Stimulated activated CD8-positive, alpha-beta memory T cell treated with anti-CD3 and anti-CD28 coated beads, Interleukin-7, amount 100 ng/mL, for 1 hour (primary cell): ENCODE data around the gene IL12B.
A peak's percentile ranks its signal among the peaks of the same experiment; 100 is the strongest.
"Not testable (repeated sequence)": the region's sequence is repeated elsewhere in the genome, so short reads cannot be mapped to it uniquely, and the experiment has no call there.

Source experiments
- DNase-seq, 2 donors: peaks; one replicate each; pipeline ENCODE4 v3.0.0-alpha.2; 2020; ENCODE audit warnings: low read depth in 2 of 2

The IL12B gene

GRCh38 chr5:159330131-159330800 lies at the start of gene IL12B:
Gene IL12B (minus strand): TSS chr5:159330487. CDS start chr5:159326782, 3,705 bp downstream.
- DNase-seq, result no peak

DNA sequence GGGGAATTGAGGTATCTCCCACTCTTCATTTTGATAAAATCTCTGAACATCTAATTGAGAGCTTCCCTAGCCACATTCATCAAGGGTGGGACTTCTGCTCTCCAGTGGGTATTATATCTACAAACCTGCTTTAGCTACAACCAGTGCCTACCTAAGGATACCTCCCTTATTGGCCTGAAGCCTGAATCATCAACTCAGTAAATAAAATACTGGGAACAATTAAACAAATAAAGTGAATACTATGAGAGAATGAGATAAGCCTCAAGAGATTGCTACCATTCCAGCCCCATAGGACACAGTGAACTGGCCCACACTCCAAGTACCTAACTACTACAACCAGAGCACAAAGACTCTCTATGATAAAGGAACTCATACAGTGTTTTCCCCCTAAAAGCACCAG lies 47.4 kb upstream of the IL12B start:
- DNase-seq, result no peak

- DNase-seq, result not testable (repeated sequence)
These were observed 37.6 kb upstream of the IL12B start for GRCh38 chr5:159367866-159368265.

- not testable (repeated sequence) for DNase-seq
These were observed 36.5 kb upstream of the IL12B start for GRCh38 chr5:159366776-159367175.

DNA sequence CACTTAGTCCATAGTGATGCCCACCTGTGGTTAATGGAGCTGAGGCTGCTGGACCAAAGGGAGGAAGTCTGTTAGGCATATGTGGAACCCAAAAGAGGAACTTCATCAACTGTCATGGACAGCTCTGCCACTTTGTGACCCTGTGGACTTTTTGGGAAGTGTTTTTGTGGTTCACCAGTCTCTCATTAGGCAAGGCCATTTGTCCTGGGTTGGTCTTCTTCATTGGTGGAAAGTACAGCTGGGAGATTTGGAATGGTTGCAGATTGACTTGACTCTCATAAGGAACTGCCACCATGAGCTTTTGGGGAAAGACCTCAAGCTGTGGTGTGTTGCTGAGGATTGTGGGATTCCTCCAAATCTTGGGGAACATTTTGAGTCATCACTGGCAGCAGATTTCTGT lies 31.9 kb upstream of the IL12B start:
- no peak for DNase-seq

DNA sequence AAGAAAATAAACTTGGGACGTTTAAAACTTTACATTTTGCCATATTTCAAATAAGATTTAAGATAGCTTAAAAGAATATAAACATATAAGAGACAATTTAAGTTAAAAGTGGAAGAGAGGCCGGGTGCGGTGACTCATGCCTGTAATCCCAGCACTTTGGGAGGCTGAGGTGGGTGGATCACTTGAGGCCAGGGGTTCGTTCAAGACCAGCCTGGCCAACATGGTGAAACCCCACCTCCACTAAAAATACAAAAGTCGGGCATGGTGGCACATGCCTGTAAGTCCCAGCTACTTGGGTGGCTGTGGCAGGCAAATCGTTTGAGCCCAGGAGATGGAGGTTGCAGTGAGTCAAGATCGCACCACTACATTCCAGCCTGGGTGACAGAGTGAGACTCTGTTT lies 29.6 kb upstream of the IL12B start:
- not testable (repeated sequence) for DNase-seq

- DNase-seq, result no peak
These were observed 29.1 kb upstream of the IL12B start for GRCh38 chr5:159359408-159359807.

- no peak for DNase-seq
These were observed 23.5 kb upstream of the IL12B start for GRCh38 chr5:159353661-159354252.

GRCh38 chr5:159350644-159351043 lies 20.4 kb upstream of the IL12B start:
- DNase-seq, result not testable (repeated sequence)

- DNase-seq, result not testable (repeated sequence)
These were observed 19.9 kb upstream of the IL12B start for GRCh38 chr5:159350216-159350615.

GRCh38 chr5:159345861-159346260 lies 15.6 kb upstream of the IL12B start:
- no peak for DNase-seq

GRCh38 chr5:159345336-159345735 lies 15.0 kb upstream of the IL12B start:
- DNase-seq, result no peak

- DNase-seq, result no peak
These were observed 13.2 kb upstream of the IL12B start for GRCh38 chr5:159343295-159344094.

- no peak for DNase-seq
These were observed 12.6 kb upstream of the IL12B start for GRCh38 chr5:159342840-159343239.

DNA sequence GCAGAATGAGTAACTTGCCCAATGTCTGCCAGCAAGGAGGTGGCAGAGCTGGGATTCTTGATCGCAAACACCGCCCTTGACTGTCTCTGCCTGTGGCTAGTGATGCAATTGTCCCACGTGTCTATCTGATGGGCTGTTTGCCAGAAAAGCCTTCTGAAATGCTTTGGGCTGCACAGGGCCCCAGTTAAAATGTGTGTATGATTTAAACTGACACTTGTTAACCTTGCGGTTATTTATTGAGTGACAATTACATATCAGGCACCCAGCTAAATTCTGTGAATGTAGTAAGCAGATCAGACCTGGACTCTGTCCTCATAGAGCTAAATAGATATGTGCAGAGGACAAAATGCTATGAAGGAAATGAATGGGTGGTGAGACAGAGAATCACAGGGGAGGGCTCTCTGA lies 11.6 kb upstream of the IL12B start:
- peak in 1 of 2 donors; percentile 34 for DNase-seq

- no peak for DNase-seq
These were observed 10.9 kb upstream of the IL12B start for GRCh38 chr5:159341145-159341544.

DNA sequence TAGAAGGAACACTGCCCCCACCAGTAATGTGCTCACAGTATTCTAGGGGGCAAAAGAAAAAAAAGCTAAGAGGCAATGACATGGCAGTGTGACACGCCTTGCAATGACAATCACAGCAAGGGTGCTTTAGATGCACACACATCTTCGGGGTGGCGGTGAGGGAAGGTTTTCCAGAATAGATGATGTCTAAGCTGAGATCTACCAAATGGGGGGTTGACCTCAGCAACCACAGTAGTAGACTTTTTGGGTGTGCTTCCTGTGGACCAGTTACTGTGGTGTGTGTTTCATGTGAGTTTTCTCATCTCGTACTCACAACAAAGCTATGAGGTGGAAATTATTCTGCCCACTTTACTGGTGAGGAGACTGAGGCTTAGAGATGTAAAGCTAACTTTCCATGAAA lies 10.2 kb upstream of the IL12B start:
- DNase-seq, result no peak

- no peak for DNase-seq
These were observed 9.2 kb upstream of the IL12B start for GRCh38 chr5:159339460-159339859.

DNA sequence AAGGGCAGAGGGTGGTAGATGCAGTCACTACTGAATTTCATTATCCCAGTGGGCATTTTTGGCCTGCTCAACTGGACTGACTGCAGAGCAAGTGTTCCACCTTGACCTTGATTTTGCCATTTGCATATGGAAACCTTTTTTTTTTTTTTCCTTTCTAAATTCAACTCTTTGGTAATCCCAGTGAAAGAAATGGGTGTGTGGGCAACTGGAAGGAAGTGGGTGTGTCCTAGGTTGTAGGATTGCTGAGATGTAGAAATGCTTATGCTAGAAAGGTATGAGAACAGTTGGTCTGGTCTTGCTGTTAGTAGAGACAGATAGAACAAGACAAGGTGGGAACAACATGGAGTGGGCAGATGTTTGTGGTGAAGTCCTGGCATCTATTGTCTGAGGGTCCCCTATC lies 7.8 kb upstream of the IL12B start:
- DNase-seq, result no peak

DNA sequence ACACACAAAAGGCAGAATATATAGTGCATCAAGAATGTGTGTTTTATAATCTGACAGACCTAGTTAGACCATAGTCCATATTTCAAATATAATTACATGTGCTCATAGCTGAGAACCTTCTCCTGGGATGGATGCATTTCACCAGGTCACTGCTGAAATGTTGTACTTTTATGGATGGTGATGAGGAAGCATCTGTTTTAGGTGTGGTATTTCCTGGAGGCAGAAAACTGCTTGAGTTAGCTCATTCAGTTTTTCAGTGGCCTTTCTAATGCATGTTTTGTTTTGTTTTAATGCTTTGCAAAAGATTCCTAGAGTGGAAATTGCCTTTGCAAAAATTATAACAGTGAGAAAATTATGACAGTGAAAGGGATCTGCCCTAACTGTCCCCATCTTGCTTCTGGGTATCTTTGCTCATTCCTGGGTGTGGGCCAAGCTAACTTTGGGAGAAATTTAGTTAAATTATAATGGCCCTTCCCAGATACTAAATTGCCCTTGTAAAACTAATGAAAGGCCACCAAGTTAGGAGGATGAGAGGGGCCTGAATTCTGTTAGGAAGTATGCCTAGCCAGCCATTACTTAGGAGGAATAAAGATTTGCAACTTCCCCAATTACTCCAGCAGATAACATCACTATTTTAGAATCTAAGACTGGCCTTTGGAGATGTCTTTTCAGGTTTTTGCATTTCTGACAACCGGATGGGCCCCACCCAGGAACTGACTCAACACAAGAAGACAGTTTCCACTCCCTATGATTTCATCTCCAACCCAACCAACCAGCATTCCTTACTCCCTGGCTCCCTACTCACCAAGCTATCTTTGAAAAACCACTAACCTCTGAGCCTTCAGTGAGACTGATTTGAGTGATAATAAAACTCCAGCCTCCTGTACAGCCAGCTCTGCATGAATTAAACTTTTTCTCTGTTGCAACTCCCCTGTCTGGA lies 7.0 kb upstream of the IL12B start:
- DNase-seq, result no peak

DNA sequence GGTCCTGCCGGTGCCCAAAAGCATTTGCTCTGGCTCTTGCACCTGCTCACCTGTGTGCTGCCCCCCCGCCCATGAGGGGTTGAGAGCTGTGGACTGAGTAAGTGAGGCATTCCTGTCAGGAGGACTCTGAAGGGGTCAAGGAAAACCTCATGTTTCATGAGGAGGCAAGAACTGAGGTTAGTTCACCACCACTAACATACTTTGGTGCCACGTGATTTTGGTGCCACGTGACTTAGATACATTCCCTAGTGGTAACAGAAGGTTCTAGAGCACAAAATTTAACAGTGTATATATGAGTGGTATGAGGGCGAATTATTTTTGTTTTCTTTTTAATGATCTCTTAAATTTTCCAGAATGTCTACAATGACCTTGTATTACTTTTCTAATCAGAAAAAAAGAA lies 6.3 kb upstream of the IL12B start:
- no peak for DNase-seq

DNA sequence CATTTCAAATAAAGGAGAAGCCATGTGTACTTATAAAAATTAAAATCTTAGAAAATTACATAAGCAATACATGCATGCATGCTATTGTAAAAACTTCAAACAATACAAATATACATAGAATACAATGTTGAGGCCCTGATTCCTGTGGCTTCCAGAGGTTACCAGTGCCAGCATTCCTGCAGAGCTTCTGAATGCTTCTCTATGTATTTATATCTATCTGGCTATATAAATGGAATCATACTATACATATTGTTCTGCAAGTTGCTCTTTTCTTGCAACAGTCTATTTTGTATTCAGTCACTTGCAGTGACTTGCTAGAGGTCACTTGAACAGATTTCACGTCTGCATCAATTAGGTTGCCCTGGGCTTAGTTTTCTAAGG lies 3.2 kb upstream of the IL12B start:
- no peak for DNase-seq
